CD14-positive monocyte (primary cell): ENCODE data around the gene TNNT2. TPM values are rescaled to one million over a fixed set of nuclear protein-coding genes. Genes with fewer than 3 reads are reported as not detected.

Source experiments
- DNase-seq, 3 donors: peaks; one replicate each; pipeline ENCODE4 v3.0.0-alpha.2; 2011 to 2022
- H2AFZ ChIP-seq: 2 replicates; pipeline ENCODE4 v1.6.0; 2012; ENCODE audit warnings: mild to moderate bottlenecking, low read depth, low read length, inconsistent platforms; ENCODE audit not compliant: insufficient read depth, poor library complexity, severe bottlenecking
- H3K27ac ChIP-seq, 2 donors: 1 replicate in 1 of 2; 2 replicates in 1 of 2; pipeline ENCODE4 v1.5.1; 2012 to 2013; ENCODE audit warnings: low read length in 2 of 2, control low read depth in 1 of 2, inconsistent platforms in 1 of 2, low read depth in 1 of 2, mild to moderate bottlenecking in 1 of 2
- H3K27me3 ChIP-seq, 2 donors: one replicate each; pipeline versions ENCODE4 v1.6.0 to v1.6.1; 2011 to 2013; ENCODE audit warnings: low read length in 2 of 2; ENCODE audit not compliant: control insufficient read depth in 2 of 2, insufficient read depth in 2 of 2
- H3K36me3 ChIP-seq, 2 donors: replicated peaks in 1 of 2; 1 replicate in 1 of 2; 2 replicates in 1 of 2; pipeline versions ENCODE4 v1.5.1 to v1.6.1; 2012 to 2013; ENCODE audit warnings: low read length in 2 of 2, control low read depth in 1 of 2, inconsistent platforms in 1 of 2, mild to moderate bottlenecking in 1 of 2; ENCODE audit not compliant: insufficient read depth in 2 of 2, control insufficient read depth in 1 of 2
- H3K4me1 ChIP-seq, 2 donors: 1 replicate in 1 of 2; 2 replicates in 1 of 2; pipeline versions ENCODE4 v1.5.1 to v1.6.1; 2012 to 2013; ENCODE audit warnings: low read length in 2 of 2, control low read depth in 1 of 2, inconsistent platforms in 1 of 2, mild to moderate bottlenecking in 1 of 2, moderate library complexity in 1 of 2; ENCODE audit not compliant: insufficient read depth in 2 of 2, control insufficient read depth in 1 of 2
- H3K4me2 ChIP-seq: replicated peaks from 2 replicates; pipeline ENCODE3; 2012; ENCODE audit warnings: low read length, moderate library complexity, mild to moderate bottlenecking; ENCODE audit not compliant: poor library complexity, severe bottlenecking; ENCODE audit errors: extremely low read depth
- H3K4me3 ChIP-seq, 3 experiments: fragments of 200-600 bp in 1 of 3; sonication (generic) in 1 of 3; replicated peaks in 1 of 3; 1 replicate in 2 of 3; 2 replicates in 1 of 3; pipeline ENCODE4 v1.5.1; 2011 to 2013; ENCODE audit warnings: low read length in 3 of 3, mild to moderate bottlenecking in 3 of 3, control low read depth in 2 of 3, low read depth in 2 of 3, inconsistent platforms in 1 of 3, moderate library complexity in 1 of 3
- H3K79me2 ChIP-seq: 2 replicates; pipeline ENCODE4 v1.6.0; 2012; ENCODE audit warnings: mild to moderate bottlenecking, control low read depth, inconsistent platforms, low read length, moderate library complexity; ENCODE audit not compliant: insufficient read depth
- H3K9ac ChIP-seq: 2 replicates; pipeline ENCODE4 v1.6.0; 2017; ENCODE audit warnings: low read length, mild to moderate bottlenecking; ENCODE audit not compliant: insufficient read depth, poor library complexity, severe bottlenecking
- H3K9me3 ChIP-seq, 2 donors: replicated peaks in 1 of 2; 1 replicate in 1 of 2; 2 replicates in 1 of 2; pipeline versions ENCODE4 v1.5.1 to v1.6.1; 2012 to 2013; ENCODE audit warnings: low read length in 2 of 2, control low read depth in 1 of 2; ENCODE audit not compliant: control insufficient read depth in 1 of 2, insufficient read depth in 1 of 2
- H4K20me1 ChIP-seq: 2 replicates; pipeline ENCODE4 v1.6.0; 2012; ENCODE audit warnings: mild to moderate bottlenecking, low read length, control low read depth, moderate library complexity; ENCODE audit not compliant: insufficient read depth
- H3K27ac Mint-ChIP-seq, 7 donors: one replicate each; pipeline ENCODE4 v1.8.0; 2020; ENCODE audit warnings: mild to moderate bottlenecking in 7 of 7, mixed read lengths in 7 of 7, moderate library complexity in 6 of 7, inconsistent platforms in 2 of 7
- H3K27me3 Mint-ChIP-seq, 3 donors: one replicate each; pipeline ENCODE4 v1.8.0; 2021 to 2022; ENCODE audit warnings: low read depth in 3 of 3, mild to moderate bottlenecking in 3 of 3, mixed read lengths in 3 of 3, moderate library complexity in 3 of 3, inconsistent platforms in 1 of 3
- H3K36me3 Mint-ChIP-seq, 2 donors: one replicate each; pipeline ENCODE4 v1.8.0; 2020; ENCODE audit warnings: mixed read lengths in 2 of 2, inconsistent platforms in 1 of 2, mild to moderate bottlenecking in 1 of 2
- H3K4me1 Mint-ChIP-seq: one replicate; pipeline ENCODE4 v1.8.0; 2020; ENCODE audit warnings: mild to moderate bottlenecking, mixed read lengths
- H3K4me3 Mint-ChIP-seq, 2 donors: one replicate each; pipeline ENCODE4 v1.8.0; 2020; ENCODE audit warnings: mild to moderate bottlenecking in 2 of 2, mixed read lengths in 2 of 2, moderate library complexity in 1 of 2
- H3K9me3 Mint-ChIP-seq, 7 donors: one replicate each; pipeline ENCODE4 v1.8.0; 2020 to 2022; ENCODE audit warnings: mixed read lengths in 7 of 7, mild to moderate bottlenecking in 6 of 7, moderate library complexity in 6 of 7, inconsistent platforms in 2 of 7
- WGBS: methylation state at CpG from one replicate; pipeline ENCODE4 v1.1.5; 2013; ENCODE audit warnings: missing lambda C conversion rate; ENCODE audit not compliant: insufficient coverage; 5-methylcytosine and 5-hydroxymethylcytosine counted together
- intact Hi-C, 2 donors: fragments of 100-400 bp; cut with micrococcal nuclease; formaldehyde crosslinking; loops; one replicate each; pipeline versions ENCODE4 v1.15.0 to v1.15.1; 2023
- polyA plus RNA-seq, 3 donors: library from polyadenylated mRNA; depleted of rRNA in 1 of 3; unstranded in 2 of 3; stranded (reverse) in 1 of 3; fragments of 300-500 nt in 2 of 3; fragments of >200 nt in 1 of 3; fragmentation: Illumina TruSeq in 2 of 3; gene quantifications; 1 replicate in 2 of 3; 2 replicates in 1 of 3; pipeline ENCODE4 v1.2.3, GENCODE V29; 2012 to 2021
- TF ChIP-seq, protein P1 (sequence below): fragments of 200-600 bp; IDR thresholded peaks from one replicate; pipeline ENCODE4 v1.8.0; 2022; ENCODE audit warnings: antibody characterized with exemption, mild to moderate bottlenecking

Gene TNNT2
- polyA plus RNA-seq, 3 donors = not detected

- Mint-ChIP-seq H3K9me3 (peaks cover 0 to 1% (median 0%) of the 10 kb centered on the region in 7 donors), H3K27me3 (peaks cover 1 to 6% (median 6%) of the 10 kb centered on the region in 3 donors), H3K4me3 (no peak overlapping the region), H3K27ac (no peak overlapping the region), H3K36me3 (no peaks in the 10 kb centered on the region), H3K4me1 (no peaks in the 10 kb centered on the region)
- no peaks in the 10 kb centered on the region for H3K36me3 ChIP-seq
- TF ChIP-seq, protein P1, sequence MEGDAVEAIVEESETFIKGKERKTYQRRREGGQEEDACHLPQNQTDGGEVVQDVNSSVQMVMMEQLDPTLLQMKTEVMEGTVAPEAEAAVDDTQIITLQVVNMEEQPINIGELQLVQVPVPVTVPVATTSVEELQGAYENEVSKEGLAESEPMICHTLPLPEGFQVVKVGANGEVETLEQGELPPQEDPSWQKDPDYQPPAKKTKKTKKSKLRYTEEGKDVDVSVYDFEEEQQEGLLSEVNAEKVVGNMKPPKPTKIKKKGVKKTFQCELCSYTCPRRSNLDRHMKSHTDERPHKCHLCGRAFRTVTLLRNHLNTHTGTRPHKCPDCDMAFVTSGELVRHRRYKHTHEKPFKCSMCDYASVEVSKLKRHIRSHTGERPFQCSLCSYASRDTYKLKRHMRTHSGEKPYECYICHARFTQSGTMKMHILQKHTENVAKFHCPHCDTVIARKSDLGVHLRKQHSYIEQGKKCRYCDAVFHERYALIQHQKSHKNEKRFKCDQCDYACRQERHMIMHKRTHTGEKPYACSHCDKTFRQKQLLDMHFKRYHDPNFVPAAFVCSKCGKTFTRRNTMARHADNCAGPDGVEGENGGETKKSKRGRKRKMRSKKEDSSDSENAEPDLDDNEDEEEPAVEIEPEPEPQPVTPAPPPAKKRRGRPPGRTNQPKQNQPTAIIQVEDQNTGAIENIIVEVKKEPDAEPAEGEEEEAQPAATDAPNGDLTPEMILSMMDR = no peak
- no peak overlapping the region for H3K4me2 ChIP-seq
- H3K4me3 ChIP-seq = no peak overlapping the region
- DNase-seq = no peak
- H4K20me1 ChIP-seq = no peaks in the 10 kb centered on the region
- H3K27me3 ChIP-seq = no peaks in the 10 kb centered on the region
- no peak overlapping the region for H3K9ac ChIP-seq
- H3K4me1 ChIP-seq = no peaks in the 10 kb centered on the region
- H3K27ac ChIP-seq = no peak overlapping the region
- no peaks in the 10 kb centered on the region for H3K9me3 ChIP-seq
- intact Hi-C loops = no loop called here
- no peaks in the 10 kb centered on the region for H3K79me2 ChIP-seq
- 70% methylated on average over 2 of the region's 11 CpGs for WGBS
- no peak overlapping the region for H2AFZ ChIP-seq
Measured at GRCh38 chr1:201334325-201335173, 42.9 kb downstream of the TNNT2 start.

DNA sequence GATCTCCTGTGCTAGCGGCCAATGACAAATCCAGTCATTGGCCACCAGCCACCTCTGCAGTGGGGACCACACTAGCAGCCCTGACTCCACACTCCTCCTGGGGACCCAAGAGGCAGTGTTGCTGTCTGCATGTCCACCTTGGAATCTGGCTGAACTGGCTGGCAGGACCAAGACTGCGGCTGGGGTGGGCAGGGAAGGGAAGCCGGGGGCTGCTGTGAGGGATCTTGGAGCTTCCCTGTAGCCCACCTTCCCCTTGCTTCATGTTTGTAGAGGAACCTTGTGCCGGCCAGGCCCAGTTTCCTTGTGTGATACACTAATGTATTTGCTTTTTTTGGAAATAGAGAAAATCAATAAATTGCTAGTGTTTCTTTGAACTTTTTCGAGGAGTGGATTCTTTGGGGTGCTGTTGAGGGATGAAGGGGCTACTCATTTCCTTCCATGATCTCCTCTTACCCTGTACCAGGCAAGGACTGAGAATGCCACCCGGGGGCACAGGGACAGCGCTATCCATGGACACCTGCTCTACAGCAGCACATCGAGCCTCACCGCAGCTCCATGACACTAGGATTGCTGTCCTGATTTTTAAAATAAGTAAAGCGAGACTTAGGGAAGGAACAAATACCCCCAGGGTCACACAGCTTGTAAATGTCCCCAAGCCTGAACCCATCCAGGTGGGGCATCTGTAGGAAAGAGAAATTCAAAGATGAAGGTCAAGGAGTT lies 44.7 kb downstream of the TNNT2 start:
- DNase-seq = no peak
- Histone ChIP-seq H2AFZ (no peak overlapping the region), H3K4me1 (no peaks in the 10 kb centered on the region), H4K20me1 (no peaks in the 10 kb centered on the region), H3K9ac (no peak overlapping the region), H3K79me2 (no peaks in the 10 kb centered on the region), H3K4me3 (no peak overlapping the region), H3K27ac (no peak overlapping the region), H3K4me2 (no peak overlapping the region), H3K9me3 (no peaks in the 10 kb centered on the region), H3K27me3 (no peaks in the 10 kb centered on the region), H3K36me3 (no peaks in the 10 kb centered on the region)
- Mint-ChIP-seq H3K9me3 (no peaks in the 10 kb centered on the region), H3K27me3 (peaks cover 4 to 6% (median 5%) of the 10 kb centered on the region in 3 donors), H3K27ac (peak overlapping the region in 1 of 7 donors; percentile 22), H3K4me1 (no peaks in the 10 kb centered on the region), H3K36me3 (no peaks in the 10 kb centered on the region), H3K4me3 (no peak overlapping the region)
- TF ChIP-seq, protein P1 = no peak
- intact Hi-C loops = no loop called here
- 95% methylated on average over 8 of the region's 10 CpGs for WGBS
